C4-2B (cell line): ENCODE data around the gene HASPIN.

Experiments used
- CTCF ChIP-seq: fragments of 450-650 bp; conservative IDR thresholded peaks from 2 replicates; pipeline ENCODE4 v1.5.1; 2017; ENCODE audit warnings: mild to moderate bottlenecking
- ZFX ChIP-seq: fragments of 450-650 bp; IDR thresholded peaks from 2 replicates; pipeline ENCODE4 v1.6.1; 2017

- TF ChIP-seq CTCF (no peak), ZFX (no peak)
Measured at GRCh38 chr17:3765981-3766380, 42.3 kb downstream of the HASPIN start.
